Thymus (tissue), 11 donors: ENCODE data around the gene BORCS5. TPM values are rescaled to one million over a fixed set of nuclear protein-coding genes. Genes with fewer than 3 reads are reported as not detected.
"Not testable (repeated sequence)": the region's sequence is repeated elsewhere in the genome, so short reads cannot be mapped to it uniquely, and the experiment has no call there.

Source experiments
- DNase-seq, 9 donors: peaks; one replicate each; pipeline ENCODE4 v3.0.0-alpha.2; 2013; ENCODE audit warnings: low spot score in 9 of 9, low read depth in 6 of 9, missing footprints in 1 of 9
- H3K27ac ChIP-seq, 2 donors: one replicate each; pipeline ENCODE4 v1.5.1; 2013; ENCODE audit warnings: control low read depth in 1 of 2, low read depth in 1 of 2, low read length in 1 of 2, mild to moderate bottlenecking in 1 of 2, moderate library complexity in 1 of 2
- H3K27me3 ChIP-seq, 2 donors: one replicate each; pipeline ENCODE4 v1.5.1; 2013; ENCODE audit warnings: low read length in 1 of 2; ENCODE audit not compliant: control insufficient read depth in 2 of 2, insufficient read depth in 1 of 2
- H3K36me3 ChIP-seq, 2 donors: one replicate each; pipeline ENCODE4 v1.5.1; 2013; ENCODE audit warnings: low read length in 1 of 2, mild to moderate bottlenecking in 1 of 2, moderate library complexity in 1 of 2; ENCODE audit not compliant: control insufficient read depth in 2 of 2, insufficient read depth in 2 of 2
- H3K4me1 ChIP-seq, 2 donors: one replicate each; pipeline ENCODE4 v1.5.1; 2013; ENCODE audit warnings: low read length in 2 of 2; ENCODE audit not compliant: control insufficient read depth in 2 of 2, insufficient read depth in 2 of 2
- H3K4me3 ChIP-seq, 2 donors: one replicate each; pipeline ENCODE4 v1.5.1; 2013; ENCODE audit warnings: low read length in 2 of 2, control low read depth in 1 of 2, mild to moderate bottlenecking in 1 of 2
- H3K9me3 ChIP-seq, 2 donors: one replicate each; pipeline ENCODE4 v1.5.1; 2013; ENCODE audit warnings: low read length in 1 of 2, mild to moderate bottlenecking in 1 of 2; ENCODE audit not compliant: control insufficient read depth in 2 of 2, insufficient read depth in 1 of 2
- WGBS: extraction: QIAGEN DNeasy Blood & Tissue Kit; methylation state at CpG from one replicate; pipeline ENCODE4 v1.1.7; 2013; 5-methylcytosine and 5-hydroxymethylcytosine counted together
- polyA plus RNA-seq: library from polyadenylated mRNA; stranded (reverse); fragments of 200-250 nt; gene quantifications from one replicate; pipeline ENCODE4 v1.2.3, GENCODE V29; 2013
- total RNA-seq: library from RNA; stranded (reverse); fragments of 120-200 nt; gene quantifications from one replicate; pipeline ENCODE4 v1.2.4, GENCODE V29; 2013
- donor health status: healthy.

BORCS5 gene
- total and polyA plus RNA-seq, 2 donors: 6.0 to 7.0 TPM

- 96% methylated on average over 3 of the region's 3 CpGs for WGBS
- DNase-seq: no peak
- H3K27me3 ChIP-seq: no peaks in the 10 kb centered on the region
These were observed 144.2 kb downstream of the BORCS5 start for GRCh38 chr12:12501121-12501520.

GRCh38 chr12:12502130-12502814 lies 145.4 kb downstream of the BORCS5 start:
- H3K4me1 ChIP-seq, H3K36me3 ChIP-seq, H3K27ac ChIP-seq, H3K9me3 ChIP-seq, H3K27me3 ChIP-seq, DNase-seq, H3K4me3 ChIP-seq: not testable (repeated sequence)
- 95% methylated on average over 7 of the region's 7 CpGs for WGBS

More at GRCh38 chr12:12501121-12501520, 144.2 kb downstream of the BORCS5 start:
- Histone ChIP-seq H3K36me3 (peaks cover 0 to 3% of the 10 kb centered on the region in 2 donors), H3K27ac (no peak overlapping the region), H3K9me3 (no peaks in the 10 kb centered on the region), H3K4me1 (peaks cover 5 to 11% of the 10 kb centered on the region in 2 donors), H3K4me3 (no peak overlapping the region)

GRCh38 chr12:12502815-12503151 lies 145.9 kb downstream of the BORCS5 start:
- H3K4me1 ChIP-seq: peaks cover 5 to 10% of the 10 kb centered on the region in 2 donors
- DNase-seq: no peak
- peaks cover 0 to 3% of the 10 kb centered on the region in 2 donors for H3K36me3 ChIP-seq
- no peak overlapping the region for H3K27ac ChIP-seq
- WGBS: 95% methylated on average over 5 of the region's 5 CpGs
- no peaks in the 10 kb centered on the region for H3K9me3 ChIP-seq
- no peaks in the 10 kb centered on the region for H3K27me3 ChIP-seq
- H3K4me3 ChIP-seq: no peak overlapping the region

- WGBS: 97% methylated on average over 9 of the region's 9 CpGs
- DNase-seq: no peak
- H3K27me3 ChIP-seq: no peaks in the 10 kb centered on the region
- H3K9me3 ChIP-seq: no peaks in the 10 kb centered on the region
- H3K27ac ChIP-seq: no peak overlapping the region
- peaks cover 5 to 10% of the 10 kb centered on the region in 2 donors for H3K4me1 ChIP-seq
- no peak overlapping the region for H3K4me3 ChIP-seq
- H3K36me3 ChIP-seq: peaks cover 0 to 3% of the 10 kb centered on the region in 2 donors
These were observed 146.7 kb downstream of the BORCS5 start for GRCh38 chr12:12503384-12504078.

- Histone ChIP-seq H3K27ac (peak overlapping the region in 1 of 2 donors; percentile 61), H3K9me3 (no peaks in the 10 kb centered on the region), H3K4me3 (no peak overlapping the region), H3K36me3 (no peaks in the 10 kb centered on the region), H3K4me1 (peaks cover 5 to 10% of the 10 kb centered on the region in 2 donors), H3K27me3 (no peaks in the 10 kb centered on the region)
- 94% methylated on average over 11 of the region's 11 CpGs for WGBS
- no peak for DNase-seq
These were observed 148.9 kb downstream of the BORCS5 start for GRCh38 chr12:12505544-12506495.

GRCh38 chr12:12506496-12506890 lies 149.6 kb downstream of the BORCS5 start:
- Histone ChIP-seq H3K4me1 (peaks cover 5 to 10% of the 10 kb centered on the region in 2 donors), H3K27ac (peak overlapping the region in 1 of 2 donors; percentile 61), H3K27me3 (no peaks in the 10 kb centered on the region), H3K36me3 (no peaks in the 10 kb centered on the region), H3K9me3 (no peaks in the 10 kb centered on the region), H3K4me3 (no peak overlapping the region)
- DNase-seq: no peak
- 95% methylated on average over 3 of the region's 3 CpGs for WGBS

GRCh38 chr12:12507121-12507520 lies 150.2 kb downstream of the BORCS5 start:
- no peak overlapping the region for H3K27ac ChIP-seq

GRCh38 chr12:12508612-12509011 lies 151.7 kb downstream of the BORCS5 start:
- no peaks in the 10 kb centered on the region for H3K27me3 ChIP-seq
- H3K9me3 ChIP-seq: no peaks in the 10 kb centered on the region
- peaks cover 0 to 3% of the 10 kb centered on the region in 2 donors for H3K36me3 ChIP-seq
- no peak overlapping the region for H3K27ac ChIP-seq
- no peak for DNase-seq
- H3K4me3 ChIP-seq: no peak overlapping the region
- H3K4me1 ChIP-seq: peaks cover 5 to 15% of the 10 kb centered on the region in 2 donors
- 96% methylated on average over 2 of the region's 2 CpGs for WGBS

More at GRCh38 chr12:12507121-12507520, 150.2 kb downstream of the BORCS5 start:
- Histone ChIP-seq H3K4me1 (peaks cover 5 to 15% of the 10 kb centered on the region in 2 donors), H3K9me3 (no peaks in the 10 kb centered on the region), H3K4me3 (no peak overlapping the region), H3K36me3 (no peaks in the 10 kb centered on the region), H3K27me3 (no peaks in the 10 kb centered on the region)
- 96% methylated on average over 1 of the region's 1 CpG for WGBS
- DNase-seq: no peak
